GM23338 (cell line): ENCODE data around the gene KIF18A.

Experiments
- CREB1 ChIP-seq: fragments of 250-450 bp; sonication (Bioruptor Pico); IDR thresholded peaks from 2 replicates; pipeline ENCODE4 v1.5.0; 2020; ENCODE audit warnings: low read depth, mild to moderate bottlenecking, moderate library complexity
- CTCF ChIP-seq, 2 experiments: fragments of 200-600 bp in 1 of 2; sonication (generic) in 1 of 2; conservative IDR thresholded peaks; 2 replicates each; pipeline versions ENCODE4 v1.5.1 to v1.6.1; 2016 to 2017; ENCODE audit warnings: antibody characterized with exemption in 2 of 2, low read depth in 2 of 2, mild to moderate bottlenecking in 2 of 2, moderate library complexity in 1 of 2
- EZH2 ChIP-seq: fragments of 200-600 bp; sonication (generic); IDR thresholded peaks from one replicate; pipeline ENCODE4 v1.8.0; 2017; ENCODE audit warnings: antibody characterized with exemption, mild to moderate bottlenecking, low read depth; ENCODE audit not compliant: unreplicated experiment
- EZH2phosphoT487 ChIP-seq: fragments of 200-600 bp; sonication (generic); IDR thresholded peaks from one replicate; pipeline ENCODE4 v1.8.1; 2018; ENCODE audit warnings: antibody characterized with exemption; ENCODE audit not compliant: unreplicated experiment
- JUNB ChIP-seq: IDR thresholded peaks from one replicate; pipeline ENCODE4 v1.6.1; 2016; ENCODE audit warnings: antibody characterized with exemption; ENCODE audit not compliant: unreplicated experiment
- NANOG ChIP-seq: IDR thresholded peaks from 2 replicates; pipeline ENCODE4 v1.6.1; 2016; ENCODE audit warnings: antibody characterized with exemption, borderline replicate concordance
- POLR2AphosphoS5 ChIP-seq: IDR thresholded peaks from 2 replicates; pipeline ENCODE4 v1.6.1; 2016; ENCODE audit warnings: antibody characterized with exemption, low read depth
- REST ChIP-seq: IDR thresholded peaks from one replicate; pipeline ENCODE4 v1.6.1; 2018; ENCODE audit warnings: antibody characterized with exemption; ENCODE audit not compliant: unreplicated experiment
- ZNF114 ChIP-seq: fragments of 250-450 bp; sonication (Bioruptor Pico); IDR thresholded peaks from 2 replicates; pipeline ENCODE4 v1.5.0; 2020; ENCODE audit warnings: mild to moderate bottlenecking, moderate library complexity

- no peak for TF ChIP-seq CTCF (conservative IDR thresholded peaks at IDR 0.05; ENCODE audit: low read depth in 2 of 2)
- no peak for TF ChIP-seq EZH2
- no peak for TF ChIP-seq JUNB
- TF ChIP-seq EZH2phosphoT487, result no peak
- no peak for TF ChIP-seq ZNF114 (CRISPR knock-in tag)
- TF ChIP-seq CREB1 (CRISPR knock-in tag), result no peak
- TF ChIP-seq POLR2AphosphoS5, result no peak
- no peak for TF ChIP-seq REST
- TF ChIP-seq NANOG, result no peak
Measured at GRCh38 chr11:28104425-28104824, 3.5 kb downstream of the KIF18A start.
